ENCODE data around the gene PDIA5. TPM values are rescaled to one million over a fixed set of nuclear protein-coding genes. Genes with fewer than 3 reads are reported as not detected.

The PDIA5 gene
- total RNA-seq, 1 donor from 2014 or later: 6.0 TPM

DNA sequence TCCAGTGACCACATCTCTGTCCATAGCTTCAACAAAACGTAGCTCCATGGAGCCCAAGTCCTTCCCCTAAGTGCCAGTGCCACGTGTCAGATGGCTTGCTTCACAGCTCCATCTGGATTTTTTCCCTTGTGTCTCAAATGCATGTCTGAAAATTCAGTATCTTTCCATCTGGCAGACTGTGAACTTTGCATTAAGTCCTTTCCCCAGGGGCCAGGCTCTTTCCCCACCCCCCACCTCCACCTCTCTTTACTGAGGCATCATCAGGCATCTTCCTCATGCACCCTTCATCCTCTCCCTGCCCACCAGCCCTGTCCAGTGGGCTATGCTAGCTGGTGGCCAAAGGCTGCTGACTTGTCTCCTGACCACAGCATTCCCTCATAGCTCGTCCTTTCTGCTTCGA lies 53.7 kb downstream of the PDIA5 start:
- TF ChIP-seq, protein P1, sequence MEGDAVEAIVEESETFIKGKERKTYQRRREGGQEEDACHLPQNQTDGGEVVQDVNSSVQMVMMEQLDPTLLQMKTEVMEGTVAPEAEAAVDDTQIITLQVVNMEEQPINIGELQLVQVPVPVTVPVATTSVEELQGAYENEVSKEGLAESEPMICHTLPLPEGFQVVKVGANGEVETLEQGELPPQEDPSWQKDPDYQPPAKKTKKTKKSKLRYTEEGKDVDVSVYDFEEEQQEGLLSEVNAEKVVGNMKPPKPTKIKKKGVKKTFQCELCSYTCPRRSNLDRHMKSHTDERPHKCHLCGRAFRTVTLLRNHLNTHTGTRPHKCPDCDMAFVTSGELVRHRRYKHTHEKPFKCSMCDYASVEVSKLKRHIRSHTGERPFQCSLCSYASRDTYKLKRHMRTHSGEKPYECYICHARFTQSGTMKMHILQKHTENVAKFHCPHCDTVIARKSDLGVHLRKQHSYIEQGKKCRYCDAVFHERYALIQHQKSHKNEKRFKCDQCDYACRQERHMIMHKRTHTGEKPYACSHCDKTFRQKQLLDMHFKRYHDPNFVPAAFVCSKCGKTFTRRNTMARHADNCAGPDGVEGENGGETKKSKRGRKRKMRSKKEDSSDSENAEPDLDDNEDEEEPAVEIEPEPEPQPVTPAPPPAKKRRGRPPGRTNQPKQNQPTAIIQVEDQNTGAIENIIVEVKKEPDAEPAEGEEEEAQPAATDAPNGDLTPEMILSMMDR (IDR thresholded peaks at IDR 0.05; ENCODE audit: borderline replicate concordance): no peak
- intact Hi-C loops (cut with micrococcal nuclease): no loop called here
- Histone ChIP-seq H3K27ac (replicated peaks) (peak overlapping the region; percentile 30), H3K4me1 (no peaks in the 10 kb centered on the region), H3K36me3 (peaks cover 78% of the 10 kb centered on the region), H3K27me3 (ENCODE audit: low read depth) (no peaks in the 10 kb centered on the region), H3K4me3 (no peak overlapping the region), H3K9me3 (replicated peaks) (no peaks in the 10 kb centered on the region)
- no peak for DNase-seq

DNA sequence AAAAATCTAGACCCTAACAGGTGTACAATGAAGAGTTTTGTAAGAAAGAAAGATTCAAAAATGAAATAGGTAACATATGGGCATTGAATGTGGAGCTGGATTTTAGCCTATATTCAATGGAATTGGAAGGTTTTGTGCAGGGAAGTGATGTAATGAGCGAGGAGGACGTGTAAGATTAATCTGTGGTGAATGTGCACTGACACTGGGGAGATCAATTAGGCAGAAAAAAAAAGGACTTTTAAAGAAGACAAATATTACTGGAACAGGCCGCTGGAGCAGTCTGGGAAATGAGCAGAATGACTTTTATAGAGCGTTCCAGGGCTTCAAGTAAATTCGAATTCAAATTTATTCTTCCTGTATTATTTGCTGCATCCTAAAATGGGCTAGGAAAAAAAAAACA lies 55.2 kb downstream of the PDIA5 start:
- intact Hi-C loops (cut with micrococcal nuclease): no loop called here
- DNase-seq: no peak
- Histone ChIP-seq H3K4me1 (no peaks in the 10 kb centered on the region), H3K36me3 (peaks cover 79% of the 10 kb centered on the region), H3K4me3 (no peak overlapping the region), H3K9me3 (replicated peaks) (no peaks in the 10 kb centered on the region), H3K27me3 (ENCODE audit: low read depth) (no peaks in the 10 kb centered on the region), H3K27ac (replicated peaks) (no peak overlapping the region)
- TF ChIP-seq, protein P1 (IDR thresholded peaks at IDR 0.05; ENCODE audit: borderline replicate concordance): no peak

DNA sequence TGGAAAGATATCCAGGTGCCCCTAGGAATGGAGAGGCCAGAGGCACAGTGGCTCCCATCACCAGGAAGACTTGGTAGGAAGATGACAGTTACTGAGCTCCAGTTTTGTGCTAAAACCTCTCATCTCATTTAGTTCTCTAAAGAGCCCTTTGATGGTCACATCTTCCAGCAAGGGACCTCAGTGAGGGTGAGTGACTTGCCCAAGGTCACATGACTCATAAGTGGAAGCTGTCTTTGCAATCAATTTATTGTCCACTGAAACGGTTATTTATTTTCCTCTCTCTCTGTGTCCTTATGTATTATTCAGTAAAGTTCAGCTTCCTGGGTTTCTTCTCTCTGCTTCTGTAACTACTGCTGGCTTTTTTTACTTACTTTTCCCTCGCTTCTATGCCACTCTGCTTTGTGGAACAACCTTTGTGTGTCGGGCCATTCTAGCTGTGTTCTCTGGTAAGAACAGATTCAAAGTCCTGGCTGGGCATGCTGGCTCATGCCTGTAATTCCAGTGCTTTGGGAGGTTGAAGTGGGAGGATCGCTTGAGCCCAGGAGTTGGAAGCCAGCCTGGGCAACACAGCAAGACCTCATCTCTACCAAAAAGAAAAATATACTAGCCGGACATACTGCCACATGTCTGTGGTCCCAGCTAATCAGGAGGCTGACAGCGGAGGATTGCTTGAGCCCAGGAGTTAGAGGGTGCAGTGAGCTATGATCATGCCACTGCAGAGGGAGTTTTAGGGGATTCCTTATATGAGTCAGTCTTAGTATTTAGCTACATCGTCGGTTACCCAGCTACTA lies 55.9 kb downstream of the PDIA5 start:
- Histone ChIP-seq H3K36me3 (peaks cover 75% of the 10 kb centered on the region), H3K4me3 (no peak overlapping the region), H3K9me3 (replicated peaks) (no peaks in the 10 kb centered on the region), H3K27me3 (ENCODE audit: low read depth) (no peaks in the 10 kb centered on the region), H3K27ac (replicated peaks) (no peak overlapping the region), H3K4me1 (no peaks in the 10 kb centered on the region)
- no peak for DNase-seq
- TF ChIP-seq, protein P1 (IDR thresholded peaks at IDR 0.05; ENCODE audit: borderline replicate concordance): no peak
- intact Hi-C loops (cut with micrococcal nuclease): no loop called here

DNA sequence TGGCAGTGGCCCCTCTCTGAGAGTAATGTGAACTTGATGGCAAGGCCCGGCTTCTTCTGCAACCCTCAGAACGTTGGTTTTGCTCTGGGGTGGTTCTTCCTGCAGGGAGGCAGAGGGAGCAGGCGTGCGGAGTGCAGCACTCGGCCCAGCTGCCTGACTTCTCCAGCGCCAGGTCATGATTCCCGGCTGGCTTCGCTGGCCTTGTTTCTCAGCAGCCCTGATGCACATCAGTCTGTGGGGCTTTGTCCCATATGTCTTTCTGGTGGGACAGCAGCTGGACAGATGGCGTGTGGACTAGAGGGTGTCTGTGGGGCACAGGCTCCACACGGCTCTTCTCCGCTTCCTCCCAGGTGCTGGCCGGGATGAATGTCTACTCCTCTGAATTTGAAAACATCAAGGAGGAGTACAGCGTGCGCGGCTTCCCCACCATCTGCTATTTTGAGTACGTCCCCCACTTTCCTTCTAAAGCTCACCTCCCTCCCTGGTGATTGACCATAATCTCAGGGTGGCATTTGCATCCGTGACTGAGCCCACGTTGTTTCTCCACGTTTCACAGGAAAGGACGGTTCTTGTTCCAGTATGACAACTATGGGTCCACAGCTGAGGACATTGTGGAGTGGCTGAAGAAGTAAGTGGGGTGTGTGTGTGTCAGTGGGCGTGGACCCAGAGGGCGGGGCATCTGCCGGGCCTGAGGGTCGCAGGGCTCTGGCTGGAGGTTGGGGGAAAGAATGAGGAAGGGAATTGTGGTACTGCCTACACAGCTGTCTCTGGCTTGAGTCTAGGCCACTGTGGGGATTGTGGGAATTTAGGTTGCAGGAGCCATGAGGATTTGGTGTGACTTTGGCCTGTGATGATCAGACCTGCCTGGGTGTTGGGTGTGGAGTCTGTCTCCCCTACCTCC lies 57.1 kb downstream of the PDIA5 start:
- H3K27ac ChIP-seq (replicated peaks): no peak overlapping the region
- DNase-seq: no peak
- intact Hi-C loops (cut with micrococcal nuclease): no loop called here
- H3K4me3 ChIP-seq: no peak overlapping the region
- peaks cover 71% of the 10 kb centered on the region for H3K36me3 ChIP-seq
- H3K9me3 ChIP-seq (replicated peaks): no peaks in the 10 kb centered on the region
- no peaks in the 10 kb centered on the region for H3K27me3 ChIP-seq (ENCODE audit: low read depth)
- no peaks in the 10 kb centered on the region for H3K4me1 ChIP-seq
- TF ChIP-seq, protein P1 (IDR thresholded peaks at IDR 0.05; ENCODE audit: borderline replicate concordance): no peak

DNA sequence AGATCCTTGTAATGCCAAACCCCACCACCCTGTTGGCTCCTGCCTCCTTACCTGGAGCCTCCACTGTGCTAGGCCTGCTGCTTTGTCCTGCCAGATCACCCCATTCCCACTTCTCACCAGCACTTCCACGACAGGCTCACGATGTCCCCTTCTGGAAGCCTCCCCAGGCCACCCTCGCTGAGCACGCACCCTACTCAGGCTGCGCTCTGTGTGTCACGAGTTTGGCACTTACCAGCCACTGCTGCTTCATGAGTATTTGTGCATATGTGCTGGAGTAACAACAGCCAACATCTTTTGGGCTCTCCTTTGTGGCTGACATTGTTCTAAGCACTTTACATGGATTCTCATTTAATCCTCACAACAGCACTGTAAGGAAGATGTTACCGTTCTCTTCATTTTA lies 58.1 kb downstream of the PDIA5 start:
- H3K27me3 ChIP-seq (ENCODE audit: low read depth): no peaks in the 10 kb centered on the region
- H3K4me1 ChIP-seq: no peaks in the 10 kb centered on the region
- H3K9me3 ChIP-seq (replicated peaks): no peaks in the 10 kb centered on the region
- no peak for DNase-seq
- H3K4me3 ChIP-seq: no peak overlapping the region
- intact Hi-C loops (cut with micrococcal nuclease): no loop called here
- TF ChIP-seq, protein P1 (IDR thresholded peaks at IDR 0.05; ENCODE audit: borderline replicate concordance): no peak
- peaks cover 66% of the 10 kb centered on the region for H3K36me3 ChIP-seq
- H3K27ac ChIP-seq (replicated peaks): no peak overlapping the region
